Neuronal stem cell (in vitro differentiated cells): ENCODE data around the gene ROBO4.
A peak's percentile ranks its signal among the peaks of the same experiment; 100 is the strongest.

ENCODE experiments used
- DNase-seq: peaks from one replicate; pipeline ENCODE4 v3.0.0-alpha.2; 2013; ENCODE audit warnings: low spot score
- H2AFZ ChIP-seq: one replicate; pipeline ENCODE4 v1.6.1; 2013; ENCODE audit warnings: mild to moderate bottlenecking, low read length, inconsistent platforms
- H2AK5ac ChIP-seq: 2 replicates; pipeline ENCODE4 v1.6.1; 2013; ENCODE audit warnings: low read depth, mild to moderate bottlenecking, inconsistent platforms, low read length, moderate library complexity, mixed read lengths
- H2BK120ac ChIP-seq: 2 replicates; pipeline ENCODE4 v1.6.1; 2013; ENCODE audit warnings: low read depth, mild to moderate bottlenecking, inconsistent platforms, low read length, moderate library complexity, mixed read lengths
- H2BK12ac ChIP-seq: one replicate; pipeline ENCODE4 v1.6.1; 2013; ENCODE audit warnings: low read length, inconsistent platforms
- H2BK15ac ChIP-seq: 2 replicates; pipeline ENCODE4 v1.6.1; 2013; ENCODE audit warnings: mild to moderate bottlenecking, low read length, inconsistent platforms, mixed read lengths
- H2BK5ac ChIP-seq: one replicate; pipeline ENCODE4 v1.6.1; 2013; ENCODE audit warnings: inconsistent platforms, mild to moderate bottlenecking, low read length, moderate library complexity
- H3K14ac ChIP-seq: one replicate; pipeline ENCODE4 v1.6.1; 2013; ENCODE audit warnings: low read length, inconsistent platforms
- H3K18ac ChIP-seq: 2 replicates; pipeline ENCODE4 v1.6.1; 2013; ENCODE audit warnings: low read length, inconsistent platforms
- H3K23ac ChIP-seq: 2 replicates; pipeline ENCODE4 v1.6.1; 2013; ENCODE audit warnings: low read depth, mild to moderate bottlenecking, mixed read lengths, low read length, inconsistent platforms; ENCODE audit not compliant: poor library complexity
- H3K27ac ChIP-seq: replicated peaks from 3 replicates; pipeline ENCODE4 v1.5.1; 2013; ENCODE audit warnings: low read length, inconsistent platforms
- H3K27me3 ChIP-seq, 3 experiments: 2 replicates each; pipeline ENCODE4 v1.6.1; 2013; ENCODE audit warnings: low read length in 3 of 3, mild to moderate bottlenecking in 2 of 3, inconsistent platforms in 1 of 3, low read depth in 1 of 3, mixed read lengths in 1 of 3, moderate library complexity in 1 of 3; ENCODE audit not compliant: control insufficient read depth in 3 of 3, insufficient read depth in 3 of 3
- H3K36me3 ChIP-seq, 2 donors: replicated peaks in 1 of 2; 2 replicates each; pipeline ENCODE4 v1.6.1; 2013; ENCODE audit warnings: low read length in 2 of 2; ENCODE audit not compliant: control insufficient read depth in 2 of 2, insufficient read depth in 2 of 2
- H3K4ac ChIP-seq: 2 replicates; pipeline ENCODE4 v1.6.1; 2013; ENCODE audit warnings: inconsistent platforms, mild to moderate bottlenecking, low read length, moderate library complexity
- H3K4me1 ChIP-seq, 2 donors: 1 replicate in 1 of 2; 2 replicates in 1 of 2; pipeline ENCODE4 v1.6.1; 2013; ENCODE audit warnings: low read length in 2 of 2, low read depth in 1 of 2; ENCODE audit not compliant: control insufficient read depth in 2 of 2, insufficient read depth in 1 of 2
- H3K4me2 ChIP-seq: one replicate; pipeline ENCODE4 v1.6.1; 2013; ENCODE audit warnings: mild to moderate bottlenecking, low read length, inconsistent platforms; ENCODE audit not compliant: insufficient read depth, poor library complexity, severe bottlenecking
- H3K4me3 ChIP-seq, 2 donors: 2 replicates each; pipeline ENCODE4 v1.5.1; 2013; ENCODE audit warnings: low read length in 2 of 2, mild to moderate bottlenecking in 2 of 2, inconsistent platforms in 1 of 2, moderate library complexity in 1 of 2
- H3K79me1 ChIP-seq: one replicate; pipeline ENCODE4 v1.6.1; 2013; ENCODE audit warnings: low read depth, mild to moderate bottlenecking, inconsistent platforms, low read length, moderate library complexity
- H3K9ac ChIP-seq: one replicate; pipeline ENCODE4 v1.6.1; 2013; ENCODE audit warnings: mild to moderate bottlenecking, low read depth, low read length, inconsistent platforms; ENCODE audit not compliant: poor library complexity
- H3K9me3 ChIP-seq, 2 donors: replicated peaks in 1 of 2; 2 replicates each; pipeline versions ENCODE3 to v1.6.1; 2013; ENCODE audit warnings: low read length in 2 of 2, mild to moderate bottlenecking in 2 of 2, inconsistent platforms in 1 of 2, low read depth in 1 of 2, mixed read lengths in 1 of 2, moderate library complexity in 1 of 2; ENCODE audit not compliant: control insufficient read depth in 2 of 2, insufficient read depth in 1 of 2
- H4K8ac ChIP-seq: one replicate; pipeline ENCODE4 v1.6.1; 2013; ENCODE audit warnings: low read depth, mild to moderate bottlenecking, inconsistent platforms, low read length, moderate library complexity
- H4K91ac ChIP-seq: one replicate; pipeline ENCODE4 v1.6.1; 2013; ENCODE audit warnings: low read length, low read depth, mild to moderate bottlenecking, inconsistent platforms; ENCODE audit not compliant: poor library complexity
- WGBS, 2 donors: extraction: QIAGEN DNeasy Blood & Tissue Kit; methylation state at CpG; one replicate each; pipeline ENCODE4 v1.1.7; 2013; ENCODE audit warnings: missing lambda C conversion rate in 2 of 2, mixed read lengths in 1 of 2; ENCODE audit not compliant: insufficient read length in 2 of 2, insufficient replicate concordance in 1 of 2; ENCODE audit errors: extremely low coverage in 2 of 2; 5-methylcytosine and 5-hydroxymethylcytosine counted together

The ROBO4 gene

GRCh38 chr11:124842305-124842704 lies 55.4 kb downstream of the ROBO4 start:
- no peaks in the 10 kb centered on the region for H3K36me3 ChIP-seq
- no peak overlapping the region for H3K27ac ChIP-seq
- H2BK15ac ChIP-seq: no peak overlapping the region
- no peak overlapping the region for H2BK120ac ChIP-seq
- H3K23ac ChIP-seq: no peak overlapping the region
- WGBS, 2 donors: no CpG with 5 or more reads among the region's 4 CpGs
- peaks cover 11 to 97% (median 53%) of the 10 kb centered on the region in 3 experiments for H3K27me3 ChIP-seq
- DNase-seq: no peak
- peaks cover 0 to 7% of the 10 kb centered on the region in 2 donors for H3K9me3 ChIP-seq
- H2AK5ac ChIP-seq: no peak overlapping the region
- H3K79me1 ChIP-seq: no peaks in the 10 kb centered on the region
- H3K14ac ChIP-seq: no peak overlapping the region
- H4K91ac ChIP-seq: no peak overlapping the region
- H3K4me2 ChIP-seq: no peak overlapping the region
- H3K4ac ChIP-seq: no peak overlapping the region
- H3K4me3 ChIP-seq: no peak overlapping the region
- H3K4me1 ChIP-seq: peaks cover 6 to 48% of the 10 kb centered on the region in 2 donors
- H3K18ac ChIP-seq: peak overlapping the region; percentile 66
- H2BK12ac ChIP-seq: no peak overlapping the region
- no peak overlapping the region for H4K8ac ChIP-seq
- H2BK5ac ChIP-seq: no peak overlapping the region
- peak overlapping the region; percentile 93 for H2AFZ ChIP-seq
- H3K9ac ChIP-seq: no peak overlapping the region

DNA sequence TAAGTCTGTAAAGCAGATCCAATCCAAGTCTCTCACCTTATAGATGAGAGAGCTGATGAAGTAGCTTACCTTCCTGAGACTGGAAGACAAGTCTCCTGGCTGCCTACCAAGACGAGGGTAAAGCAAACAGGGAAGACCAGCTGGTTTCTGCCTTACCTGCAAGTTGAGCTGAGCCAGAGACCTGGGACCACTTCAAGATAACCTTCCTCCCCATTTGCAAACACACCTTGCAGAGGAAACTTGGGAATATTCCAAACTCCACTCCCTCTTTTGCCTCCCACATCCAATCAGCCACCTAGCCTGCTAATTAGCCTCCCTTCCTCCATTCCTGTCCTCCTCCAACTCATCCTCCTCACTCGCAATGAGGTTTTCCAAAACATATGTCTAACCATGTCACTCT lies 55.8 kb downstream of the ROBO4 start:
- Histone ChIP-seq H3K9ac (no peak overlapping the region), H3K79me1 (no peaks in the 10 kb centered on the region), H2BK15ac (no peak overlapping the region), H3K36me3 (no peaks in the 10 kb centered on the region), H3K27ac (no peak overlapping the region), H2BK120ac (no peak overlapping the region), H3K23ac (no peak overlapping the region), H3K4ac (no peak overlapping the region), H4K8ac (no peak overlapping the region), H3K4me2 (no peak overlapping the region), H2AFZ (no peak overlapping the region), H2AK5ac (no peak overlapping the region), H2BK12ac (no peak overlapping the region), H3K14ac (no peak overlapping the region), H2BK5ac (no peak overlapping the region), H3K4me3 (no peak overlapping the region), H3K4me1 (peaks cover 9 to 47% of the 10 kb centered on the region in 2 donors), H3K27me3 (peaks cover 11 to 93% (median 53%) of the 10 kb centered on the region in 3 experiments), H3K9me3 (peaks cover 0 to 7% of the 10 kb centered on the region in 2 donors), H4K91ac (no peak overlapping the region), H3K18ac (no peak overlapping the region)
- no CpG with 5 or more reads among the region's 2 CpGs for WGBS, 2 donors
- DNase-seq: no peak

- no CpG with 5 or more reads among the region's 3 CpGs for WGBS, 2 donors
- no peak overlapping the region for H2BK12ac ChIP-seq
- peaks cover 11 to 86% (median 55%) of the 10 kb centered on the region in 3 experiments for H3K27me3 ChIP-seq
- no peak overlapping the region for H3K4me3 ChIP-seq
- H4K91ac ChIP-seq: no peak overlapping the region
- no peak overlapping the region for H4K8ac ChIP-seq
- no peak overlapping the region for H2AFZ ChIP-seq
- no peak overlapping the region for H3K27ac ChIP-seq
- no peak overlapping the region for H3K9ac ChIP-seq
- H3K4me2 ChIP-seq: no peak overlapping the region
- no peak overlapping the region for H2AK5ac ChIP-seq
- H3K23ac ChIP-seq: no peak overlapping the region
- H2BK120ac ChIP-seq: no peak overlapping the region
- H3K14ac ChIP-seq: no peak overlapping the region
- no peak for DNase-seq
- no peak overlapping the region for H3K18ac ChIP-seq
- no peaks in the 10 kb centered on the region for H3K79me1 ChIP-seq
- H2BK5ac ChIP-seq: no peak overlapping the region
- H3K4ac ChIP-seq: no peak overlapping the region
- H3K4me1 ChIP-seq: peaks cover 9 to 43% of the 10 kb centered on the region in 2 donors
- no peak overlapping the region for H2BK15ac ChIP-seq
- H3K9me3 ChIP-seq: peaks cover 0 to 7% of the 10 kb centered on the region in 2 donors
- H3K36me3 ChIP-seq: no peaks in the 10 kb centered on the region
Observed at GRCh38 chr11:124841201-124841600, 56.5 kb downstream of the ROBO4 start.

- no peak overlapping the region for H3K4ac ChIP-seq
- no peak overlapping the region for H4K8ac ChIP-seq
- no peaks in the 10 kb centered on the region for H3K36me3 ChIP-seq
- H3K4me3 ChIP-seq: no peak overlapping the region
- peaks cover 0 to 7% of the 10 kb centered on the region in 2 donors for H3K9me3 ChIP-seq
- no peak overlapping the region for H3K9ac ChIP-seq
- no peak overlapping the region for H2AFZ ChIP-seq
- H2BK5ac ChIP-seq: no peak overlapping the region
- no peak overlapping the region for H4K91ac ChIP-seq
- H2AK5ac ChIP-seq: no peak overlapping the region
- no peak overlapping the region for H3K14ac ChIP-seq
- H3K23ac ChIP-seq: no peak overlapping the region
- H3K79me1 ChIP-seq: no peaks in the 10 kb centered on the region
- no peak overlapping the region for H3K27ac ChIP-seq
- WGBS, 2 donors: no CpG with 5 or more reads among the region's 1 CpG
- DNase-seq: no peak
- no peak overlapping the region for H2BK15ac ChIP-seq
- no peak overlapping the region for H2BK12ac ChIP-seq
- H3K27me3 ChIP-seq: peaks cover 11 to 81% (median 58%) of the 10 kb centered on the region in 3 experiments
- peaks cover 9 to 38% of the 10 kb centered on the region in 2 donors for H3K4me1 ChIP-seq
- H2BK120ac ChIP-seq: no peak overlapping the region
- H3K18ac ChIP-seq: no peak overlapping the region
- no peak overlapping the region for H3K4me2 ChIP-seq
Observed at GRCh38 chr11:124840666-124841065, 57.0 kb downstream of the ROBO4 start.
